Measurements from ENCODE around the gene NTSR1. TPM values are rescaled to one million over a fixed set of nuclear protein-coding genes. Genes with fewer than 3 reads are reported as not detected.

NTSR1 gene
- total and polyA plus RNA-seq, 4 donors, result 0.03 to 0.33 (median 0.08) TPM; not detected in 1

DNA sequence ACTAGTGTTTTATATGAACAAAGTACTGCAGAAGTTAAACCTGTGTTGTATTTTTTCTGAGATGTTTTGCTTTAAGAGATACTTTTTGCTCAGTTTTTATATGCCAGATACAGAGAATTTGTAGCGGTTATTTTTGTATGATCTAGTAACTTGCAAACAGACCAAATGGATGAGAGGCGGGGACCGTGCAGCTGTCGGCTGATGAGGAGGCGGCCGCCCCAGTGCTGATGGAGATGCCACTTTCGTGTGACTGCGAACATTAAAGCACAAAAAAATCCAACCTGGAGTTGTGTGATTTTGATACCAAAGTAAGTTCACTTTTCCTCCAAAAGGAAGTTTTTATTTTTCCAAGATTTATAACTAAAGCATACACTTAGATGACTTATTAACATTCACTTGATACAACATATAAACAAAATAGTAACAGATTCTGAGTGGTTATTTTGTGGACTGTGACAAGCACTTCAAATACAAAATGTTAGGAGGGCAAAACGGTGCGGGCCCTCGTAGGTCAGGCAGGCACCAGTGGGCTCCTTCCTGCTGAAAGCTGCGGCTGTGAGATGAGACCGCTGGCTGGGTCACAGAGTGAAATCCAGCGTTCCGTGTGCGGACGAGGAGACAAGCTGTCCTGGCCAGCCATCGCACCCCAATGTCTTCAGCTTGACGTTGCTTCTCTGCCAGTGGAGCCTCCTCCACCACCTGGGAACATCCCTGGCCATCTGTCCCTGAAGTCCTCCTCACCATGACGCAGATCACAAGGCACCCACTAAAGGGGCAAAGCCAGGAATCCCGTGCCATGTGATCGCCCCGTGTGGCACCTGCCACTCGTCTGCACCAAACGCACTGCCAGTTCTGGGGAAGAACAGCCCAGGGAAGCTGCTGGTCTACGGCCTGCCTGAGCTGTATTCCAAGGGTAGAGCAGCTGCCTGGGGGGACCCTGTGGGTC is 92.0 kb downstream of the NTSR1 start (continued):
- TF ChIP-seq, protein P1, sequence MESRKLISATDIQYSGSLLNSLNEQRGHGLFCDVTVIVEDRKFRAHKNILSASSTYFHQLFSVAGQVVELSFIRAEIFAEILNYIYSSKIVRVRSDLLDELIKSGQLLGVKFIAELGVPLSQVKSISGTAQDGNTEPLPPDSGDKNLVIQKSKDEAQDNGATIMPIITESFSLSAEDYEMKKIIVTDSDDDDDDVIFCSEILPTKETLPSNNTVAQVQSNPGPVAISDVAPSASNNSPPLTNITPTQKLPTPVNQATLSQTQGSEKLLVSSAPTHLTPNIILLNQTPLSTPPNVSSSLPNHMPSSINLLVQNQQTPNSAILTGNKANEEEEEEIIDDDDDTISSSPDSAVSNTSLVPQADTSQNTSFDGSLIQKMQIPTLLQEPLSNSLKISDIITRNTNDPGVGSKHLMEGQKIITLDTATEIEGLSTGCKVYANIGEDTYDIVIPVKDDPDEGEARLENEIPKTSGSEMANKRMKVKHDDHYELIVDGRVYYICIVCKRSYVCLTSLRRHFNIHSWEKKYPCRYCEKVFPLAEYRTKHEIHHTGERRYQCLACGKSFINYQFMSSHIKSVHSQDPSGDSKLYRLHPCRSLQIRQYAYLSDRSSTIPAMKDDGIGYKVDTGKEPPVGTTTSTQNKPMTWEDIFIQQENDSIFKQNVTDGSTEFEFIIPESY (IDR thresholded peaks at IDR 0.05), result no peak
- TF ChIP-seq HNF4A (conservative IDR thresholded peaks at IDR 0.05) (no peak), FOXA1 (IDR thresholded peaks at IDR 0.05) (no peak), YY1 (IDR thresholded peaks at IDR 0.05) (no peak)

GRCh38 chr20:62801284-62802010 is 92.8 kb downstream of the NTSR1 start:
- no peak overlapping the region for H3K9ac ChIP-seq (ENCODE audit: low read depth in 1 of 2, low read length in 2 of 2)

DNA sequence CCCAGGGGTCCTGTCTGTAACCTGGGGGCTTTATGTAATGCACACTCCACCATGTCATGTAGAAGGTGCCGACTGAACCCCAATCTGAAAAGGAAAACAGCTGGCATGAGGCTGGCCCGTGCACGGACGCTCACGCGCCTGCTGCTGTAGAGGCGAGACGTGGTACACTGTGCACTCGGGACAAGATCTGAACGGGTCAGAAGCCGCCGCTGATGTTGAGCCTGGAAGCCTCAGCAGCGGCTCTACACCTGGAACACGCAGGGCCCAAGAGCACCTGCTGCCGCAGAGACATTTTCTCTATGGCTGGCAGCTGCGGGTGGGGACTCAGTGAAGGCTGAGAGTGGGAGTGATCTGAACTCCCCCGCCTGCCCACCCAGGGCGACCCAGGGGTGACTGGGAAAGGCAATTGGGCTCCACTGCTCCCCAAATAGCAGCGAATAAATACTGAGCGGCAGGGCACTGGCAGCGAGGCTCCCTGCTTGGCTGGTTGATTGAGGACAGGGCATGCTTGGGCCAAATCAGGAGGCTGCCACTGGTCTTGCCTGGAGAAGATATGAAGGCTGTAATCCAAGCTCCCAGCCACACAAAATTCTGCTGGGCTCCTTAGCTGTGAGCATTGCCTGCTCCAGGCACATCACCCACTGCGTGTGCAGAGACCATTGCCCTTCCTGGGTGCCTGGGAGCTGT is 93.5 kb downstream of the NTSR1 start:
- no peak overlapping the region for H3K4me3 ChIP-seq (ENCODE audit: low read depth in 1 of 3, low read length in 3 of 3)
- H3K27ac ChIP-seq (ENCODE audit: low read depth in 1 of 2, low read length in 2 of 2), result no peak overlapping the region
- TF ChIP-seq NR2F2 (IDR thresholded peaks at IDR 0.05) (no peak), MAX (IDR thresholded peaks at IDR 0.05) (no peak), JUND (IDR thresholded peaks at IDR 0.05) (no peak), FOXA2 (IDR thresholded peaks at IDR 0.05) (no peak), HNF4A (conservative IDR thresholded peaks at IDR 0.05) (no peak), GABPA (IDR thresholded peaks at IDR 0.05 in 1 of 2, conservative IDR thresholded peaks at IDR 0.05 in 1 of 2) (no peak), RAD21 (IDR thresholded peaks at IDR 0.05) (no peak), HNF4G (IDR thresholded peaks at IDR 0.05) (no peak), SP1 (IDR thresholded peaks at IDR 0.05) (no peak), EGR1 (IDR thresholded peaks at IDR 0.05; ENCODE audit: low read depth in 2 of 2) (no peak)
- TF ChIP-seq, protein P1 (IDR thresholded peaks at IDR 0.05), result no peak
- no peak for DNase-seq (ENCODE audit: low spot score)
- no peaks in the 10 kb centered on the region for H3K9me3 ChIP-seq (ENCODE audit: control insufficient read depth in 4 of 4, low read length in 3 of 4)
- H3K27me3 ChIP-seq (ENCODE audit: control insufficient read depth in 4 of 4, insufficient read depth in 4 of 4, low read length in 3 of 4), result no peaks in the 10 kb centered on the region
- peaks cover 0 to 15% (median 10%) of the 10 kb centered on the region in 4 donors for H3K36me3 ChIP-seq (ENCODE audit: control insufficient read depth in 4 of 4, insufficient read depth in 3 of 4, low read depth in 1 of 4, low read length in 3 of 4)
- H3K9ac ChIP-seq (ENCODE audit: low read depth in 1 of 2, low read length in 2 of 2), result no peak overlapping the region
- H3K4me1 ChIP-seq (ENCODE audit: control insufficient read depth in 4 of 4, insufficient read depth in 4 of 4, low read length in 3 of 4), result peaks cover 20 to 53% (median 37%) of the 10 kb centered on the region in 4 donors
- 93% methylated on average over 22 of the region's 22 CpGs for WGBS

More at GRCh38 chr20:62801284-62802010, 92.8 kb downstream of the NTSR1 start:
- no peak for TF ChIP-seq ATF3 (IDR thresholded peaks at IDR 0.05)
- Histone ChIP-seq H3K27me3 (ENCODE audit: control insufficient read depth in 4 of 4, insufficient read depth in 4 of 4, low read length in 3 of 4) (no peaks in the 10 kb centered on the region), H3K9me3 (ENCODE audit: control insufficient read depth in 4 of 4, low read length in 3 of 4) (no peaks in the 10 kb centered on the region), H3K36me3 (ENCODE audit: control insufficient read depth in 4 of 4, insufficient read depth in 3 of 4, low read depth in 1 of 4, low read length in 3 of 4) (peaks cover 0 to 15% (median 10%) of the 10 kb centered on the region in 4 donors), H3K4me1 (ENCODE audit: control insufficient read depth in 4 of 4, insufficient read depth in 4 of 4, low read length in 3 of 4) (peaks cover 17 to 50% (median 34%) of the 10 kb centered on the region in 4 donors), H3K4me3 (ENCODE audit: low read depth in 1 of 3, low read length in 3 of 3) (no peak overlapping the region), H3K27ac (ENCODE audit: low read depth in 1 of 2, low read length in 2 of 2) (no peak overlapping the region)
- no peak for DNase-seq (ENCODE audit: low spot score)
- WGBS, result 86% methylated on average over 15 of the region's 15 CpGs
